ENCODE measurements around the gene ELMO3. TPM values are rescaled to one million over a fixed set of nuclear protein-coding genes. Genes with fewer than 3 reads are reported as not detected.

The ELMO3 gene
- total and polyA plus RNA-seq, 8 donors, result 14.6 to 52.4 (median 23.6) TPM

- TF ChIP-seq, protein P1, sequence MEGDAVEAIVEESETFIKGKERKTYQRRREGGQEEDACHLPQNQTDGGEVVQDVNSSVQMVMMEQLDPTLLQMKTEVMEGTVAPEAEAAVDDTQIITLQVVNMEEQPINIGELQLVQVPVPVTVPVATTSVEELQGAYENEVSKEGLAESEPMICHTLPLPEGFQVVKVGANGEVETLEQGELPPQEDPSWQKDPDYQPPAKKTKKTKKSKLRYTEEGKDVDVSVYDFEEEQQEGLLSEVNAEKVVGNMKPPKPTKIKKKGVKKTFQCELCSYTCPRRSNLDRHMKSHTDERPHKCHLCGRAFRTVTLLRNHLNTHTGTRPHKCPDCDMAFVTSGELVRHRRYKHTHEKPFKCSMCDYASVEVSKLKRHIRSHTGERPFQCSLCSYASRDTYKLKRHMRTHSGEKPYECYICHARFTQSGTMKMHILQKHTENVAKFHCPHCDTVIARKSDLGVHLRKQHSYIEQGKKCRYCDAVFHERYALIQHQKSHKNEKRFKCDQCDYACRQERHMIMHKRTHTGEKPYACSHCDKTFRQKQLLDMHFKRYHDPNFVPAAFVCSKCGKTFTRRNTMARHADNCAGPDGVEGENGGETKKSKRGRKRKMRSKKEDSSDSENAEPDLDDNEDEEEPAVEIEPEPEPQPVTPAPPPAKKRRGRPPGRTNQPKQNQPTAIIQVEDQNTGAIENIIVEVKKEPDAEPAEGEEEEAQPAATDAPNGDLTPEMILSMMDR (IDR thresholded peaks at IDR 0.05), result no peak
- intact Hi-C loops (cut with DNase I), result loop anchor here in 1 of 3 donors (10.0 kb wide), 1 partner anchor 190 kb away; no protein-coding TSS in a partner anchor
- peak in 5 of 6 donors; percentile 32 to 79 (median 61) for DNase-seq
- no peaks in the 10 kb centered on the region for H3K27me3 ChIP-seq
- peak within 1 kb of the TSS in 2 of 4 donors; percentile 17 to 30 for H3K4me3 ChIP-seq
- no peak within 1 kb of the TSS for H3K27ac ChIP-seq
- H3K9me3 ChIP-seq, result no peaks in the 10 kb centered on the region
- peaks cover 5 to 14% (median 5%) of the 10 kb centered on the region in 3 donors for H3K4me1 ChIP-seq
- 7 to 15% methylated on average over 30 to 41 of the region's 41 CpGs for WGBS, 2 donors
- peak in 3 of 4 donors; percentile 12 to 28 (median 18) for ATAC-seq
- no peaks in the 10 kb centered on the region for H3K36me3 ChIP-seq
- no peak for FAIRE-seq
Observed at GRCh38 chr16:67164599-67165061, 34.3 kb upstream of the ELMO3 start, which contains the start of gene HSF4. TSS of gene HSF4 (plus strand) at chr16:67164745. CDS start at chr16:67164812, 67 bp downstream.

DNA sequence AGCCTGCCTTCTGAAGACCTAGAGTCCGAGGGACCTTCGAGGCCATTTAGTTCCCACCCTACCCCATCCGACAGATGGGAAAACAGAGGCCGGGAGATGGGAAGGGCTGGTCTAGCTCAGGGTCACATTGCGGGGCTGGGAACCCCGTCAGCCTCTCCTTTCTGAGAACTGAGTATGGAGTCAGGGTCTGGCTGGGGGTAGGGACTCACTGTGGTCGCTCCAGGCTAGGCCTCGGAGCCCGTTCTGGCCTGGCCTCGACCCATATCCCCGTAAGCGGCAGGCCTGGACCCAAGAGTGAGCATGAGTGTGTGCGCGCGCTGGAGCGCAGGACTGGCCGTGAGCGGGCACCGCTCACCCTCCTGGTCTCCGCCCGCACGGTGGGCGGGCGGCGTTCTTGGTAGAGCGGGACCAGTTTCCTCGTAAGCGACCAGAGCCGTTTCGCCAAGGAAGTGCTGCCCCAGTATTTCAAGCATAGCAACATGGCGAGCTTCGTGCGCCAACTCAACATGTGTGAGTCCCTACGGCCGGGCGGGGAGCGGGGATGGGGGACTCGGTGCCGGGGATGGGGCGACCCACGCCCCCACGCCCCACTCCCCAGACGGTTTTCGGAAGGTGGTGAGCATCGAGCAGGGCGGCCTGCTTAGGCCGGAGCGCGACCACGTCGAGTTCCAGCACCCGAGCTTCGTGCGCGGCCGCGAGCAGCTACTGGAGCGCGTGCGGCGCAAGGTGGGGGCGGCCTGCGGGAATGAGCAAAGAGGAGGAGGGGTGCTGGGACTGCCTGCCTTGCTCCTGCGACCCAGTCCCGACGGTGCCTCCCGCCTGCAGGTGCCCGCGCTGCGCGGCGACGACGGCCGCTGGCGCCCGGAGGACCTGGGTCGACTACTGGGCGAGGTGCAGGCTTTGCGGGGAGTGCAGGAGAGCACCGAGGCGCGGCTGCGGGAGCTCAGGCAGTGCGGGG lies 33.5 kb upstream of the ELMO3 start:
- DNase-seq, result peak in 4 of 6 donors; percentile 10 to 74 (median 46)
- Histone ChIP-seq H3K4me3 (peak overlapping the region in 1 of 4 donors; percentile 30), H3K9me3 (no peaks in the 10 kb centered on the region), H3K4me1 (peaks cover 5 to 19% (median 9%) of the 10 kb centered on the region in 3 donors), H3K27me3 (no peaks in the 10 kb centered on the region), H3K27ac (no peak overlapping the region), H3K36me3 (no peaks in the 10 kb centered on the region)
- intact Hi-C loops (cut with DNase I), result loop anchor here in 1 of 3 donors (10.0 kb wide), 1 partner anchor 191 kb away; no protein-coding TSS in a partner anchor
- no peak for FAIRE-seq
- 54 to 58% methylated on average over 80 to 85 of the region's 85 CpGs for WGBS, 2 donors
- no peak for ATAC-seq
- TF ChIP-seq, protein P1 (IDR thresholded peaks at IDR 0.05), result no peak

GRCh38 chr16:67166110-67166547 lies 32.8 kb upstream of the ELMO3 start:
- ATAC-seq, result no peak
- no peak for FAIRE-seq
- TF ChIP-seq, protein P1 (IDR thresholded peaks at IDR 0.05), result no peak
- peaks cover 5 to 19% (median 9%) of the 10 kb centered on the region in 3 donors for H3K4me1 ChIP-seq
- no peak overlapping the region for H3K4me3 ChIP-seq
- no peak overlapping the region for H3K27ac ChIP-seq
- H3K9me3 ChIP-seq, result no peaks in the 10 kb centered on the region
- no peaks in the 10 kb centered on the region for H3K27me3 ChIP-seq
- H3K36me3 ChIP-seq, result no peaks in the 10 kb centered on the region
- peak in 4 of 6 donors; percentile 3 to 62 (median 38) for DNase-seq
- whole genome bisulfite sequencing, 2 donors, result 70 to 78% methylated on average over 14 to 18 of the region's 18 CpGs
- intact Hi-C loops (cut with DNase I), result loop anchor here in 1 of 3 donors (10.0 kb wide), 1 partner anchor 191 kb away; no protein-coding TSS in a partner anchor

GRCh38 chr16:67166598-67167168 lies 32.2 kb upstream of the ELMO3 start:
- no peaks in the 10 kb centered on the region for H3K9me3 ChIP-seq
- H3K36me3 ChIP-seq, result no peaks in the 10 kb centered on the region
- no peak for ATAC-seq
- FAIRE-seq, result no peak
- no peak for DNase-seq
- no peaks in the 10 kb centered on the region for H3K27me3 ChIP-seq
- no peak overlapping the region for H3K27ac ChIP-seq
- H3K4me3 ChIP-seq, result no peak overlapping the region
- peaks cover 5 to 16% (median 9%) of the 10 kb centered on the region in 3 donors for H3K4me1 ChIP-seq
- TF ChIP-seq, protein P1 (IDR thresholded peaks at IDR 0.05), result no peak
- intact Hi-C loops (cut with DNase I), result loop anchor here in 1 of 3 donors (10.0 kb wide), 1 partner anchor 192 kb away; no protein-coding TSS in a partner anchor
- WGBS, 2 donors, result 81 to 88% methylated on average over 5 of the region's 5 CpGs

Data from pancreas (tissue), 10 donors.